ENCODE data around the gene ZNF511.

GRCh38 chr10:133327651-133328357 lies 19.1 kb downstream of the ZNF511 start:
- TF ChIP-seq, protein P1, sequence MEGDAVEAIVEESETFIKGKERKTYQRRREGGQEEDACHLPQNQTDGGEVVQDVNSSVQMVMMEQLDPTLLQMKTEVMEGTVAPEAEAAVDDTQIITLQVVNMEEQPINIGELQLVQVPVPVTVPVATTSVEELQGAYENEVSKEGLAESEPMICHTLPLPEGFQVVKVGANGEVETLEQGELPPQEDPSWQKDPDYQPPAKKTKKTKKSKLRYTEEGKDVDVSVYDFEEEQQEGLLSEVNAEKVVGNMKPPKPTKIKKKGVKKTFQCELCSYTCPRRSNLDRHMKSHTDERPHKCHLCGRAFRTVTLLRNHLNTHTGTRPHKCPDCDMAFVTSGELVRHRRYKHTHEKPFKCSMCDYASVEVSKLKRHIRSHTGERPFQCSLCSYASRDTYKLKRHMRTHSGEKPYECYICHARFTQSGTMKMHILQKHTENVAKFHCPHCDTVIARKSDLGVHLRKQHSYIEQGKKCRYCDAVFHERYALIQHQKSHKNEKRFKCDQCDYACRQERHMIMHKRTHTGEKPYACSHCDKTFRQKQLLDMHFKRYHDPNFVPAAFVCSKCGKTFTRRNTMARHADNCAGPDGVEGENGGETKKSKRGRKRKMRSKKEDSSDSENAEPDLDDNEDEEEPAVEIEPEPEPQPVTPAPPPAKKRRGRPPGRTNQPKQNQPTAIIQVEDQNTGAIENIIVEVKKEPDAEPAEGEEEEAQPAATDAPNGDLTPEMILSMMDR (IDR thresholded peaks at IDR 0.05; ENCODE audit: insufficient read depth, low read depth, low read length): no peak
- TF ChIP-seq EZH2 (IDR thresholded peaks at IDR 0.05; ENCODE audit: insufficient read depth, low read length): no peak
